Muscle layer of duodenum (tissue), 2 donors: ENCODE data around the gene RPP14.

Source experiments
- H3K27ac ChIP-seq: one replicate; pipeline ENCODE4 v1.7.0; 2013; ENCODE audit warnings: mild to moderate bottlenecking, low read length
- H3K27me3 ChIP-seq: one replicate; pipeline ENCODE4 v1.7.0; 2013; ENCODE audit warnings: low read depth, mild to moderate bottlenecking, control low read depth, low read length
- H3K36me3 ChIP-seq, 2 donors: one replicate each; pipeline ENCODE4 v1.7.0; 2013; ENCODE audit warnings: low read length in 2 of 2, control low read depth in 1 of 2, mild to moderate bottlenecking in 1 of 2; ENCODE audit not compliant: insufficient read depth in 2 of 2, control insufficient read depth in 1 of 2
- H3K4me1 ChIP-seq, 2 donors: one replicate each; pipeline ENCODE4 v1.7.0; 2013; ENCODE audit warnings: low read length in 2 of 2, mild to moderate bottlenecking in 2 of 2, control low read depth in 1 of 2, moderate library complexity in 1 of 2; ENCODE audit not compliant: insufficient read depth in 2 of 2, control insufficient read depth in 1 of 2
- H3K4me3 ChIP-seq, 2 donors: one replicate each; pipeline ENCODE4 v1.7.0; 2013; ENCODE audit warnings: low read length in 2 of 2, low read depth in 1 of 2, mild to moderate bottlenecking in 1 of 2
- H3K9me3 ChIP-seq, 2 donors: one replicate each; pipeline ENCODE4 v1.7.0; 2013; ENCODE audit warnings: low read length in 2 of 2, control low read depth in 1 of 2, mild to moderate bottlenecking in 1 of 2; ENCODE audit not compliant: control insufficient read depth in 1 of 2
- donor health status: healthy.

RPP14 gene

DNA sequence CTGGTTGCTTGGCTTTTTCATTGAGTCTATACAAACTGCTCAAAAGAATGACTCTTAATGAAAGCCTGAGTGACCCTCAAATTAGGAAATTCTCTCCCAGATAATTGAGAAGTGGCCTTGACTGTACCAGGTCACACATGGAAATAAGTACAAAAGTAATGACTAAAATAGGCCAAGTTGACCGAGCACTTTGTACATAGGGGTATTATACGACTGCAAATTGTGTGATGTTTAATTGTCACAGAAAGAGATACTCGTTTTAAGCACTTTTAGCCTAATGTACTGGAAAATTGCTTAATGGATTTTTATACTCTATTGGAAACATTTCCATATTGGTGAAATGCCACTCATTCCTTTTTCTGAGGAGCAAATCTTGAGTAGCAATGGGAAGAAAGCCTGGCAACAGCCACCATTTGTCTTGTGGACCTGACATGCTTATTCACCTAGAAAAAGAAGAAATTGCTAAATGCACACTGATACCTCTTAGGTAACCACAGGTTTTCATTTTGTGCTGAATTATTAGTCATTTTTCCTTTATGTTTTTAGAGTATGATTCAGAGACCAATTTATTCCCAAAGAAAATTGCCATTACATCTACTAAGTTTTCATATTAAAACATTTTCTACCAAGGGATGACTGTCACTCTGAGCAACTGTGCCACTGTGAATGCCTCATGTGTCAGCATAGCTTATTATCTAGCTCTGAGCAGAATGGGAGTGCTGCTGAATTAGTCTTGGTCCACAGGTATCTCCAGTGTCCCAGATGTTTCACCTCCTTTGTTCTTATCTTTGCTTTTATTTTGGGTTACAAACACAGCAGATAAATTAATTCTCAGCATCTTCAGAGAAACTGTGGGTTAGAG lies 17.7 kb downstream of the RPP14 start:
- H3K9me3 ChIP-seq = no peaks in the 10 kb centered on the region
- no peaks in the 10 kb centered on the region for H3K27me3 ChIP-seq
- H3K4me1 ChIP-seq = peaks cover 0 to 4% of the 10 kb centered on the region in 2 donors
- H3K4me3 ChIP-seq = no peak overlapping the region
- no peak overlapping the region for H3K27ac ChIP-seq
- peaks cover 0 to 6% of the 10 kb centered on the region in 2 donors for H3K36me3 ChIP-seq

GRCh38 chr3:58324391-58325390 lies 18.6 kb downstream of the RPP14 start:
- Histone ChIP-seq H3K27ac (peak overlapping the region; percentile 30), H3K4me1 (peaks cover 0 to 4% of the 10 kb centered on the region in 2 donors), H3K36me3 (no peaks in the 10 kb centered on the region)

GRCh38 chr3:58325525-58325992 lies 19.5 kb downstream of the RPP14 start:
- H3K4me1 ChIP-seq = peaks cover 0 to 4% of the 10 kb centered on the region in 2 donors
- no peaks in the 10 kb centered on the region for H3K9me3 ChIP-seq
- no peak overlapping the region for H3K4me3 ChIP-seq
- H3K27me3 ChIP-seq = no peaks in the 10 kb centered on the region
- H3K36me3 ChIP-seq = no peaks in the 10 kb centered on the region
- peak overlapping the region; percentile 30 for H3K27ac ChIP-seq

More at GRCh38 chr3:58324391-58325390, 18.6 kb downstream of the RPP14 start:
- Histone ChIP-seq H3K9me3 (no peaks in the 10 kb centered on the region), H3K27me3 (no peaks in the 10 kb centered on the region), H3K4me3 (no peak overlapping the region)

DNA sequence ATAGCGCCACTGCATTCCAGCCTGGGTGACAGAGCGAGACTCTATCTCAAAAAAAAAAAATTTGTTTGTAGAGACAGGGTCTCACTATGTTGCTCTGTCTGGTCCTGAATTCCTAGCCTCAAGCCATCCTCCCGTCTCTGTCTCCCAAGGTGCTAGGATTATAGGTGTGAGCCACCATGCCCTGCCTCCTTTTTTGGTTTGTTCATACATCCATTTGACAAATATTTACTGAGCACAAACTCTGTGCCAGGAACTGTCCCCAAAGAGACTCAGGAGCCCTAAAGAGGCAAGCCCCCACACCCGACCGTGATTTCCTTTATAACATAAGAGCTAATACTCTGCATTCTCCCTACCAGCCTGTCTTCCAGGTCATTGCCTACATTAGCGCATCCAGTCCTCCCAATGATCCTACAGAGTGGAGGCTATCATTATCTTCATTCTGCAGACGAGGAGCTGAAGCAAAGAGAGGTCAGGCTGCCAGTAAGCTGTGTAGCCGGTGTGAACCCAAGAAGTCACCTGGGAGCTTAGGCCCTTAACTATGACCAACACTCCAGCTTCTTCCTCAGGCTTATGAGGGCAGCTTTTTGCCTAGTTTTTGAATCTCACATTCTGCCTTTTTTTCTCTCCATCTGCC lies 20.3 kb downstream of the RPP14 start:
- no peak overlapping the region for H3K27ac ChIP-seq
- H3K36me3 ChIP-seq = no peaks in the 10 kb centered on the region
- no peak overlapping the region for H3K4me3 ChIP-seq
- no peaks in the 10 kb centered on the region for H3K9me3 ChIP-seq
- peaks cover 0 to 4% of the 10 kb centered on the region in 2 donors for H3K4me1 ChIP-seq
- no peaks in the 10 kb centered on the region for H3K27me3 ChIP-seq

DNA sequence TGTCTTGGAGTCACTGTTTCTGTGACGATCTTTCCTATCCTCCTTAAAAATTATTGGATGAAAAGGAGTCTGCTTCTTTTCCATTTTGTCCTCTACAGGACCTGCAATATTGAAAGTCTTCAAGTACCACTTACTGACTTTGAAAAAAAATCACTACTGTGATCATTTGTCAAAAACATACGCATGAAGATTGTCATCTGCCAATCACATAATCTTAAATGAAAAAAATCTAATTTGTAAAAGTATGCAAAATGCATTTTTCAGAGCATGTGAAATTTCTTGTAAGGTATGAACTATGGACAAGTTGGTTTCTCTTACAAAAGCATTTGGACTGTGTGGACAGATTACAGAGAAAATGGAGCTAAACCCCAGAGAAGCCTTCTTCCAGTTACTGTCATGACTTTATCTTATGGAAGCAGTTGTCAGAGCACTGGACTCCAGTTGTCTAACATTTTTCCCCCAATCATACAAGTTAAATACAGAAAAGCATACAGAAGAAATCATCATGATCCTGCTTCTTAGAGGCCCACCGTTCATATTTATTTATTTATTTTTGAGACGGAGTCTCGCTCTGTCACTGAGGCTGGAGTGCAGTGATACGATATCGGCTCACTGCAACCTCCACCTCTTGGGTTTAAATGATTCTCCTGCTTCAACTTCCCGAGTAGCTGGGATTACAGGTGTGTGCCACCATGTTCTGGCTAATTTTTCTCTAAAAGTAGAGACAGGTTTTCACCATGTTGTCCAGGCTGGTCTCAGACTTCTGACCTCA lies 23.3 kb downstream of the RPP14 start:
- Histone ChIP-seq H3K4me1 (peaks cover 3 to 17% of the 10 kb centered on the region in 2 donors), H3K4me3 (no peak overlapping the region), H3K36me3 (no peaks in the 10 kb centered on the region), H3K27me3 (no peaks in the 10 kb centered on the region), H3K9me3 (no peaks in the 10 kb centered on the region), H3K27ac (no peak overlapping the region)

GRCh38 chr3:58329922-58330413 lies 23.9 kb downstream of the RPP14 start:
- no peaks in the 10 kb centered on the region for H3K27me3 ChIP-seq
- no peak overlapping the region for H3K27ac ChIP-seq
- H3K9me3 ChIP-seq = no peaks in the 10 kb centered on the region
- H3K4me3 ChIP-seq = no peak overlapping the region
- no peaks in the 10 kb centered on the region for H3K36me3 ChIP-seq
- peaks cover 6 to 24% of the 10 kb centered on the region in 2 donors for H3K4me1 ChIP-seq

DNA sequence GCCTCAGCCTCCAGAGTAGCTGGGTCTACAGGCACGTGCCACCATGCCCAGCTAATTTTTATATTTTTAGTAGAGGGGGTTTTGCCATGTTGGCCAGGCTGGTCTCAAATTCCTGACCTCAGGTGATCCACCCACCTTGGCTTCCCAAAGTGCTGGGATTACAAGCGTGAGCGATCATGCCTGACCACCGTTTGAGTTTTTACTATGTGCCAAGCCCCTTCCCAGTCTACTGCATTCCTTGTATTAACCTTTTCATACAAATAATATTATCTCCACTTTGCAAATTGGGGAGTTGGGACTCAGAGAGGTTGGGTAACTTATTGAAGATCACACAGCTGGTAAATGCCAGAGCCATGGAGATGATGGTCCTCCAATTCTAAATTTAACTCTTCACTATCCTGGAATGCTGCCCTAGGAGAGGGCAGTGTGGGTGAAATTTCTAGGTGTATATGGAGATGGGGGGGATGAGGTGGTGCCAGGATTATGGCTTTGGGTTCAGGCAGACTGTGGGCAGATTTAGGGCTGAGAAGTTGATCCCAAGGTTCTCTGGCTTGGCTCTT lies 25.6 kb downstream of the RPP14 start:
- H3K27ac ChIP-seq = no peak overlapping the region
- H3K4me3 ChIP-seq = peak overlapping the region; percentile 62 to 86
- H3K4me1 ChIP-seq = peaks cover 6 to 24% of the 10 kb centered on the region in 2 donors
- no peaks in the 10 kb centered on the region for H3K36me3 ChIP-seq
- no peaks in the 10 kb centered on the region for H3K9me3 ChIP-seq
- H3K27me3 ChIP-seq = no peaks in the 10 kb centered on the region

GRCh38 chr3:58332575-58333188 lies 26.6 kb downstream of the RPP14 start, which contains the start of gene PXK:
PXK (plus strand) TSS chr3:58332892; CDS start chr3:58332989, 97 bp downstream.
- Histone ChIP-seq H3K27me3 (no peaks in the 10 kb centered on the region), H3K9me3 (no peaks in the 10 kb centered on the region), H3K36me3 (no peaks in the 10 kb centered on the region), H3K4me3 (peak within 1 kb of the TSS; percentile 71 to 86), H3K27ac (peak within 1 kb of the TSS; percentile 53), H3K4me1 (peaks cover 6 to 24% of the 10 kb centered on the region in 2 donors)

DNA sequence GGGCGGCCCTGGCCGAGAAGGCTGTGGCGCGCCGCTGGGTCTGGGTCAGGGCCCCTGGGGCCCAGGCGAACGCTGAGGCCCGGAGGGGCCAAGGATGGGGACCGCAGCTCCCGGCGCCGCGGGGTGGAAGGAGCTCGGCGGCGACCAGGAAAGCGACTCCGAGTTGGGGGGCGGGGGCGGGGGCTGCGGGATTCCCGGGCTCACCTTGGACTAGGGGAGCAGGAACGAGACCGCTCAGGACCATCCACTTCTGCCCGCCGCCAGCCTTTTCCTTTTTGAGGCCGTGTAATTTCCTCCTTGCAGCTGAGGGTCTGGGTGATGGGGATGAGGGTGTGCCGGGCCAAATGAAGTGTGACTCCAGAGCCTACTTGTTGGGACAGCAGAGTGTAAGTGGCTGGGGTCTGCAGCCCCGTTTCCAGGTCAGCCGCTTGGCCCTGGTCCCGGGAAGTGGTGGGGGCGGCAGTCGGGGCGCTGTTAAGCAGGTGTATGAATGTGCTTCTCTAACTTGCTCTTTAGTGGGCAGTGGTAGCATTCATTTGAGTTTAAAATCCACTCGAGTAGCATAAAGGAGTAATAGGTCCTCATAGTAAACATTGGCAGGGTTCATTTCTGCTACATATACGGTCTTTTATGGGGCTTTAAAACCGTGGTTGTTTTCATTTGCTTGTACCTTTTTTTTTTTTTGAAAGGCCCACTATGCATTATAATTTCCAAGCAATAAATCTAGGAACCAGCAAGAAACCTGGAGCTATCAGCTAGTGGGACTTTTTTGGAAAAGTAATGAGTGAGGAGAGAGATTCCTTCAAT lies 27.4 kb downstream of the RPP14 start:
- Histone ChIP-seq H3K27ac (peak overlapping the region; percentile 53), H3K4me1 (peaks cover 6 to 24% of the 10 kb centered on the region in 2 donors), H3K27me3 (no peaks in the 10 kb centered on the region), H3K36me3 (no peaks in the 10 kb centered on the region), H3K9me3 (no peaks in the 10 kb centered on the region), H3K4me3 (peak overlapping the region; percentile 71 to 86)
